ENCODE measurements around the gene ZNF30.
"Not testable (repeated sequence)": the region's sequence is repeated elsewhere in the genome, so short reads cannot be mapped to it uniquely, and the experiment has no call there.

ZNF30 gene

DNA sequence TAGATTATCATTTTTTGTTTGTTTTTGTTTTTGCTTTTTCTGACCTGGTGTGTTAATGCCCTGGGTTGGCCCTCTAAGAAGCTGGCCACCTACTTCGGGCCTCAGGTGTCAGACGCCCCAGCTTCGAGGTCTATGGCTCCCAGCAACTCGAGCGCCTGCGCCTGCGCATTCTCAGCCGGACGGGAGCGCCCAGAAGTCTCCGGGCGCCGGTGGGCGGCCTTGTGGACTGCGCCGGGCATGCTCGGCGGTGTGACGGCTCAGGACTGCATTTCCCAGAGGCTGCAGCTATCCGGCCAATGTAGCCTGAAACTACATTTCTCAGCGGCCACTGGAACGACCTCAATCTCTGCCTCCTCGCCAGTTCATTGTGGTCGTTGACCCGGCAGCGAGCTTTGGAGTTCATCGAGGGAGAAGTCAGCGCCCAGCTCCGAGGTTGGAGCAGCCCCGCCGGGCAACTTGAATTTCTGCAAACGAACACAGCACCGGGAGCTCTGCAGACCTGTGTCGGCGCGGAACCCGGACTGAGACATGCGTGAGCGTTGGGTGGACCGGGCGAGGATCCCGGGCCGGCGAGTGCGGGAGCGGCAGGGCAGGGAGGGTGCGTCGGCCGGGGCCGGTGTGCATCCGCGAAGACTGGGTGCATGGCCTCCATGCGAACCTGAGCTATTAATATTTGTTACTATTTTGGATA is at the start of gene ZNF30:
Gene ZNF30, plus strand, starts transcription at position 219 of the 691 bp plus-strand sequence. CDS start 3,045 bp downstream, outside the sequence.
- DNase-seq (ENCODE audit: low read depth, low spot score), result peak; percentile 98

DNA sequence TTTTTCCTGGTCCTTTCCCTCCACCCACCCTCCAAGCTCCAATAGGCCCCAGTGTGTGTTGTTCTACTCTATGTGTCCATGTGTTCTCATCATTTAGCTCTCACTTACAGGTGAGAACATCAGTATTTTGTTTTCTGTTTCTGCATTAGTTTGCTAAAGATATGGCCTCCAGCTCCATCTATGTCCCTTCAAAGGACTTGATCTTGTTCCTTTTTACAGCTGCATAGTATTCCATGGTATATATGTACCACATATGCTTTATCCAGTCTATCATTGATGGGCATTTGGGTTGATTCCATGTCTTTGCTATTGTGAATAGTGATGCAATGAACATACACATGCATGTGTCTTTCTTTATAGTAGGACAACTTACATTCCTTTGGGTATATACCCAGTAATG is 47.1 kb upstream of the ZNF30 start:
- DNase-seq (ENCODE audit: low read depth, low spot score), result no peak

DNA sequence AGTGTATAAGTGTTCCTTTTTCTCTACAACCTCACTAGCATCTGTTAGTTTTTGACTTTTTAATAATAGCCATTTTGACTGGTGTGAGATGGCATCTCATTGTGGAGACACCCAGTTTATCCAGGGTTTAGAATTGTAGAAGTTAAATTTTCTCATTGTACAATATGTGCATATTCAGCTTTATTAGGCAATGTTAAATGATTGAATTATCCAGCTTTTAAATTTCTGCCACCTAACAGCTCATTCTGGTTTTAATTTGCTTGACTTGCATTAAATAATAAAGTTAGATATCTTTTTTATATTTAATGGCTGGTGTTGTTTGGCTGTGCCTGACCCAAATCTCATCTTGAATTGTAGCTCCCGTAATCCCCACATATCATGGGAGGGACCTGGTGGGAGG is 46.7 kb upstream of the ZNF30 start:
- no peak for DNase-seq (ENCODE audit: low read depth, low spot score)

DNA sequence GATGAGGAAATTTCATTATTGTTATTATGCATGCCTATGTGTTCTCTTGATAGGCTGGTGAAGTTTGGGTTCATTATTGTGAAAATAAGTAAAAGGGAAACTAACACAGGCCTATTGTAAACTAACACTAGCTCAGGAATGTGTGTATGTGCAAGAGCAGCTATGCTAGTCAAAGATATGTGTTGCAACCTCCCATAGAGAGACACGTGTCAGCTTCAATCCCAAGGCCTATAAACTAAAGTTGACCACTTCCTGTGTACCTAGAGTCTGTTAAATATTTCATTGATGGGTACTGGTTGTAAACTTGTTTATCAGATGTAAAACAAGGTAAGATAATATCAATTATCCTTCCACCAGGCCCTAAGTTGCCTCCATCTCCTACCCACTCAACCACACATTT is 44.7 kb upstream of the ZNF30 start:
- no peak for DNase-seq (ENCODE audit: low read depth, low spot score)

DNA sequence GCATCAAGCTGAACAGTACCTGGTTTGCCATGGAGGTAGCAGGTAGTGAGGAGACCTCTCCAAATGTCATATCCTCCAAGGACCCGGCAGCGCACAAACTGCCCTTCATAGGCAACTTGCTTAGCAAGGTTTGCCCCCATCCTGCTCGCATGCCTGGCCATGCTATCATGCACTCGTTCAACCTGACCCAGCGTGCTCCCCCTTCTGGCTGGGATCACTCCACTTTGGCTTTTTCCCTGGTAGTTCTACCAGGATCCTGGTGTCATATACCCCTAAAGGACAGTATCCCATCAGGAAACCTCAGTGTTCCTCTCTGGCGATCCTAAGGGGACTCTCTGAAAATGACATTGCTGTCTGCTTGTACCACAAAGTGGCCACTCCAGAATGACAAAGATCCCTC is 38.6 kb upstream of the ZNF30 start:
- no peak for DNase-seq (ENCODE audit: low read depth, low spot score)

DNA sequence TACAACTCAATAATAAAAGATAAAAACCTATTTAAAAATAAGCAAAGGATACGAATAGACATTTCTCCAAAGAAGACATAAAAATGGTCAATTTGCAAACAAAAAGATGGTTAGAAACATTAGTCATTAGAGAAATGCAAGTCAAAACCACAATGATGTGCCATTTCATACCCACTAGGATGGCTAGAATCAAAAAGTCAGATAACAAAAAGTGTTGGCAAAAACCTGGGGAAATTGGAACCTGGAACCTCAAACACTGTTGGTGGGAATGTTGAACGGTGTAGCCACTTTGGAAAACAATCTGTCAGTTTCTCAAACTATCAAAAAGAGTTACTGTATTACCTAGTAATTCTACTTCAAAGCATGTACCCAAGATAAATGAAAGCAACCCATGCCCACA is 26.5 kb upstream of the ZNF30 start:
- DNase-seq (ENCODE audit: low read depth, low spot score), result no peak

DNA sequence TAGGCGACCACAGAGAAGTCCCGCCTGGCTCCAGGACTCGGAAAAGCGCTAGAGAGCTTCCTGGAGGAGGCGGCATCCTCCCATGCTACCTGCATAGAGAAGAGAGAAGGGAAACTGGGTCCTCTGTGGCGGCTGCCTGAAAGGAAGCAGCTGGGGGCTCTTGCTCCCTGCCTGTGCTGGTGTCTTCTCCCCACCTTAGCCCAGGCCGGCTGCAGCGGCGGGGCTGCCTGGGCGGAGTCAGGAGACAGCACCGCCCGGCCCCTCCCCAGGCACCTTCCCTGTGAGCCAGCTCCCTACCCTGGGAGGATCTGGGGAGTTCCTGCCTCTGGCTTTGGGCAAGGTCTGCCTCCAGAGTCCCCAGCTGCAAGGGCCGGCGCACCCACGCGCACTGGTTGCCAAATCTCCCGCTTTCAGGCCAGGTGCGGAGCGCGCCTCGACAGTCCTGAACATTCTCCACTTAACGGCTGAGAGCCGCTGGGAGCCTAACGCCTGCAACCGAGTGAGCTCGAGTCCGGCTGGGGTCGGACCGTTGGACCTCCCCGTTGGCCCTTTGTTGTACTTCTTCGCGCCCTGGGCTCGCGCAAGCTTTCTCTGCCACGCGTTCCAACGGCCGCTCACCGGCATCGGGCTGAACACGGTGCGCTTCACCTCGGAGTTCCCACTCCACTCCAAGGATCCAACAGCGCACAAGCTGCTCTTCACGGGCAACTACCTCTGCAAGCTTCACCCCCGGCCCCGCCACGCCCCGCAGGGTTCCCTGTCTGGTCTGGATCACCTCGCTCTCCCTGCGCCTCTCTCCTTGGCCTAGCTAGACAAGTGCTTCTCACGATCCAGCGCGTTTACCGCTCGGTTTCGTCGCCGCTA is 21.8 kb upstream of the ZNF30 start:
- peak; percentile 2 for DNase-seq (ENCODE audit: low read depth, low spot score)

DNA sequence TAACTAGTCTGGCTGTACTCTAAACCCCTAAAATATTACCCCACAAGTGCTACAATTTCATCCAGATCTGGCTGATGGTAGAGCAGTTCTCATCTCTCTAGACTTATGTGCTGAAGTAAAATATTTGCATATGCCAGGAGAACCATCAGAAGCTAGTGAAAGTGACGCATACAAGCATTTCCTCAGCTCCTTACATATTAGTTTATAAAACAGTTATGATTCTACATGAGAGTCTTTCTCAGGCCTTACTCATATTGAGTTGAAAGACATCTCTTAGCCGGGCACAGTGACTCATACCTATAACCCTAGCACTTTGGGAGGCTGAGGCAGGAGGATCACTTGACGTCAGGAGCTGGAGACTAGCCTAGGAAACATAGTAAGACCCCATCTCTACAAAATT is 15.9 kb upstream of the ZNF30 start:
- DNase-seq (ENCODE audit: low read depth, low spot score), result no peak

DNA sequence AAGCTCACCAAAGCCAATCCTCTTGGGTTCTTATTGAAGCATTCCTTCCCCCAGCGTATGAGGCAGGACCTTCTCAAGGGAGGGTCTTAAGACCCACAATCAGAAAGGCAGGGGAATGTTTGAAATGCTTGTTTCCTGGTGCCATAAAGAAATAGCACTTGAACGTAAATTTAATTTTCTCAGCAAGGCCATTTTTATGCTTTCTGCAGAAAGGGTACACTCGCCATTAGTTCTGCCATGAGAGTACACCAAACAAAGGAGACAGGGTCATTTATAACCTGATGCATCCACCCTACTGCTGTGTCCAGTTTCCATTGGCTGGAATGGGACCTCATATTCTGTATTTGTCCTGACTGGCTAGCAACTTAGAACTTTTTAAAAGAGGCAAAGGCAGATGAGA is 9.6 kb upstream of the ZNF30 start:
- DNase-seq (ENCODE audit: low read depth, low spot score), result not testable (repeated sequence)

DNA sequence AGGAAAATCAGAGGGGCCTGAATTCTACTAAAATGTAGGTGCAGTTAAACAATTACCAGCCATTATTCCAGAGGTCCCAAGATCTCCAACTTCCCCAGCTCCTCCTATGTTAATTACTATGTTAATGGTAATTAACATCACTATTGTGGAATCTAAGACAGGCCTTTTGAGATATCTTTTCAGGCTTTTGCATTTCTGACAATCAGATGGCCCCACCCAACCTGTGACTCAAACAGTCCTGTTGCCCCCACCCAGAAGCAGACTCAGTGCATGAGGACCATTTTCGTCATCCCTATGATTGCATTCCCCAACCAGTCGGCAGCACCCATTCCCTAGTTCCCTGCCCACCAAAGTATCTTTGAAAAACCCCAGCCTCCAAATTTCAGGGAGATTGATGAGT is 8.5 kb upstream of the ZNF30 start:
- no peak for DNase-seq (ENCODE audit: low read depth, low spot score)

DNA sequence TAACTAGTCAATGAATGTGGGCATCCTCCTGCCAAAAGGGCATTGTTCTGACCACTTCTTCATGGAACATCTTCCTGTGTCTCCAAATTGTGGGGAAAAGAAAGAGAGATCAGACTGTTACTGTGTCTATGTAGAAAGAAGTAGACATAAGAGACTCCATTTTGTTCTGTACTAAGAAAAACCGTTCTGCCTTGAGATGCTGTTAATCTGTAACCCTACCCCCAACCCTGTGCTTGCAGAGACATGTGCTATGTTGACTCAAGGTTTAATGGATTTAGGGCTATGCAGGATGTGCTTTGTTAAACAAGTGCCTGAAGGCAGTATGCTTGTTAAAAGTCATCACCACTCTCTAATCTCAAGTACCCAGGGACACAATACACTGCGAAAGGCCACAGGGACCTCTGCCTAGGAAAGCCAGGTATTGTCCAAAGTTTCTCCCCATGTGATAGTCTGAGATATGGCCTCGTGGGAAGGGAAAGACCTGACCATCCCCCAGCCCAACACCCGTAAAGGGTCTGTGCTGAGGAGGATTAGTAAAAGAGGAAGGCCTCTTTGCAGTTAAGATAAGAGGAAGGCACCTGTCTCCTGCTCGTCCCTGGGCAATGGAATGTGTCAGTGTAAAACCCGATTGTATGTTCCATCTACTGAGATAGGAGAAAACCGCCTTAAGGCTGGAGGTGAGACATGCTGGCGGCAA is 6.5 kb upstream of the ZNF30 start:
- not testable (repeated sequence) for DNase-seq (ENCODE audit: low read depth, low spot score)

DNA sequence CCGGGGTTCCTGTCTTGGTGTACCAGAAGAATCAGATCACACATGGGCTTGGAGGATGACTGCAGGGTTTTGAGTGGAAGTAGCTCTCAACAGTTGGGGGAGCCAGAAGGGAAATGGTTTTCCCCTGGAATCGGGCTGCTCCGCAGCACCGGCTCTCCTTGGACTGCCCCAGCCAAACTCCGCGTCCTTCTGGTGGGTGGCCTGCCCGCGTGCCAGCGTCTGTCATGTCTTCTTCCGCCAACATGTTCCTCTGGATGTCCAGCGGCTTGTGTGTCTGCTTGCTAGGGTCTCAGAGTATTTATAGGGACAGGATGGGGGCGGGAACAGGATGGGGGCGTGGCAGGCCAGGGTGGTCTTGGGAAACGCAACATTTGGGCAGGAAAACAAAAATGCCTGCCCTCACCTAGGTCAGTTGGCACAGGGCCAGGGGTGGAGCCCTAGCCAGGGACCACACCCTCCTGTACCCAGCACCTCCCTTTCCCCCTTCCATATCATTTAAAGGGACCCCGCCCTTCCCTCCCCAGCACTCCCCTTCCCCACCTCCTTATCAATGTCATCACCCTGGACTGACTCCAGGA is 1.3 kb upstream of the ZNF30 start:
- DNase-seq (ENCODE audit: low read depth, low spot score), result no peak

DNA sequence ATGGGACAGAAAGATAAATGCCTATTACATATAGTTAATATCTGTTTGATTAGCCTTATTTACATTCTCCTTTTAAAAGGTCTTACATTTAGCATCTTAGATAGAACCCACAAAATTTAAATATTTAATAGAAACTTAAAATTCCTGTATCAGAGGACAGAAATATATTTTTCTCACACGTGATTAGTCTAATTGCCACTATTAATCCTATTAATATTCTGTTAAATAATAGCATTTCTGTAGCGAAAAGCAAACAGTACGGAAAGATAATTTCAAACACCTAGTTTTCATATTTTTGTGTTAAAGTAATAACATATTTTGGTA is 380 bp upstream of the ZNF30 start:
- DNase-seq (ENCODE audit: low read depth, low spot score), result no peak

DNA sequence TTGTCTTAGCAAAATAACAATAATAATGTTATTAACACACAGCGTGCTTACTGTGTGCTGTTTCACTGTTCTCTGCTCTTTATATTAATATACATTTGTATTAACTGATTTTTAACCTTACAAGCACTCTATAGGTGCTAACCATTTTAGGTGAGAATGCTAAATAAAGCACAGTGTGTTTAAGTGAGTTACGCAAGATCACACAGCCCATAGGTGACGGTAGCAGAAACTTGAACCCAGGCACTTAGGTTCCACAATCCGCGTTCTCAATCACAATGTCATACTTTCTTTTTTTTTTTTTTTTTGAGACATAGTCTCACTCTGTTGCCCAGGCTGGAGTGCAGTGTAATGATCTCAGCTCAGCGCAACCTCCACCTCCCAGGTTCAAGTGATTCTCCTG is 5.8 kb downstream of the ZNF30 start:
- no peak for DNase-seq (ENCODE audit: low read depth, low spot score)

DNA sequence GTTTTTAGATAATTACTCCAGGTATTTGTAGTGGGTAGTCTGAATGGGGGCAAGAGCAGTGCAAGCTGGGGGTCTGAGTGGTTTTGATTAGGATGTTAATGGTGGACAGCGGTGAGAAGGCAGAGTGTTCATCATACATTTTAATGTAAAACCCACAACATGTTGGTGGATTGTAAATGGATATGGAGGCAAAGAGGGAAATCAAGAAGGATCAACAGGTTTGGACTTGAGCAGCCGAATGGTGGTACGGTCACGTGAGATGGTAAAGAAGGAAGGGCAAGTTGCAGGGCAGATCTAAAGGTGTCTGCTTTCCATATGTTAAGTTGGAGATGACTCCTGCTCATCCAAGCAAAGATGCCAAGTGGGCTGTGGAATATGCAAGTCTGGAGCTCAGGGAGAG is 9.5 kb downstream of the ZNF30 start:
- no peak for DNase-seq (ENCODE audit: low read depth, low spot score)

DNA sequence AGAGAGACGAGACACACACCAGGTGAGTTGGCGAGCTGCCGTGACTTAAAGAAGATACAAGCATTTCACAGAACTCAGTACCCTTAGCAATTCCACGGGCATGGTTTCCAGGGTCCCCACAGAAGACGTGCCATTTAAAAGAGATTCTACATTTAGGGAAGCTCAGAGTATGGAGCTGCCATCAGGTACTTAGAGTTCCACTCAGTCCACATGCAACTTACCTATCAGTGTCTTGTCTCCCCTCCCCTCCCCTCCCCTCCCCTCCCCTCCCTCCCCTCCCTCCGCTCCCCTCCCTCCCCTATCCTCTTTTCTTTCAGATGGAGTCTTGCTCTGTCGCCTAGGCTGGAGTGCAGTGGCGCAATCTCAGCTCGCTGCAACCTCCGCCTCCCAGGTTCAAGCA is 12.2 kb downstream of the ZNF30 start:
- DNase-seq (ENCODE audit: low read depth, low spot score), result no peak

DNA sequence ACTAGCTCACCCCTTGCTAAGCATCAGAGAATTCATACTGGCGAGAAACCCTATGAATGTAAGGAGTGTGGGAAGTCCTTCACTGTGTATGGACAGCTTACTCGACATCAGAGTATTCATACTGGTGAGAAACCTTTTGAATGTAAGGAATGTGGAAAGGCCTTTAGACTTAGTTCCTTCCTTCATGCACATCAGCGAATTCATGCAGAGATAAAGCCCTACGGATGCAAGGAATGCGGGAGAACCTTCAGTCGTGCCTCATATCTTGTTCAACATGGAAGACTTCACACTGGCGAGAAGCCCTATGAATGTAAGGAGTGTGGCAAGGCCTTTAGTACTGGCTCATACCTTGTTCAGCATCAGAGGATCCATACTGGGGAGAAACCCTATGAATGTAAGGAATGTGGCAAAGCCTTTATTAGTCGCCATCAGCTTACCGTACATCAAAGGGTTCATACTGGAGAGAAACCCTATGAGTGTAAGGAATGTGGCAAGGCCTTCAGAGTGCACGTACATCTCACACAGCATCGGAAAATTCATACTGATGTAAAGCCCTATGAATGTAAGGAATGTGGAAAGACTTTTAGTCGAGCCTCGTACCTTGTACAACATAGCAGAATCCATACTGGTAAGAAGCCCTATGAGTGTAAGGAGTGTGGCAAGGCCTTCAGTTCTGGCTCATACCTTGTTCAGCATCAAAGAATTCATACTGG is 17.3 kb downstream of the ZNF30 start:
- no peak for DNase-seq (ENCODE audit: low read depth, low spot score)

DNA sequence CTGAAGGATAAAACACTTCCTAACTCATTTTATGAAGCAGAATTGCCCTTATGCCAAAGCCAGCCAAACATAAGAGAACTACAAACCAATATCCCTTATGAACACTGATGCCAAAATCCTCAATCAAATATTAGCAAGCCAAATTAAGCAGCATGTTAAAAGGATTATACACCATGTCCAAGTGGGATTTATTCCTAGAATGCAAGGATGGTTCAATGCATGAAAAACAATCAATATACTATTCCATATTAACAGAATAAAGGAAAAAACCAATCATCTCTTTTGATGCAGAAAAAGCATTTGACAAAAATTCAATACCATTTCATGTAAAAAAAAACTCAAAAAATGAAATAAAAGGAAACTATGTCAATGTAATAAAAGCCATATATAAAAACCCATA is 26.4 kb downstream of the ZNF30 start:
- no peak for DNase-seq (ENCODE audit: low read depth, low spot score)

DNA sequence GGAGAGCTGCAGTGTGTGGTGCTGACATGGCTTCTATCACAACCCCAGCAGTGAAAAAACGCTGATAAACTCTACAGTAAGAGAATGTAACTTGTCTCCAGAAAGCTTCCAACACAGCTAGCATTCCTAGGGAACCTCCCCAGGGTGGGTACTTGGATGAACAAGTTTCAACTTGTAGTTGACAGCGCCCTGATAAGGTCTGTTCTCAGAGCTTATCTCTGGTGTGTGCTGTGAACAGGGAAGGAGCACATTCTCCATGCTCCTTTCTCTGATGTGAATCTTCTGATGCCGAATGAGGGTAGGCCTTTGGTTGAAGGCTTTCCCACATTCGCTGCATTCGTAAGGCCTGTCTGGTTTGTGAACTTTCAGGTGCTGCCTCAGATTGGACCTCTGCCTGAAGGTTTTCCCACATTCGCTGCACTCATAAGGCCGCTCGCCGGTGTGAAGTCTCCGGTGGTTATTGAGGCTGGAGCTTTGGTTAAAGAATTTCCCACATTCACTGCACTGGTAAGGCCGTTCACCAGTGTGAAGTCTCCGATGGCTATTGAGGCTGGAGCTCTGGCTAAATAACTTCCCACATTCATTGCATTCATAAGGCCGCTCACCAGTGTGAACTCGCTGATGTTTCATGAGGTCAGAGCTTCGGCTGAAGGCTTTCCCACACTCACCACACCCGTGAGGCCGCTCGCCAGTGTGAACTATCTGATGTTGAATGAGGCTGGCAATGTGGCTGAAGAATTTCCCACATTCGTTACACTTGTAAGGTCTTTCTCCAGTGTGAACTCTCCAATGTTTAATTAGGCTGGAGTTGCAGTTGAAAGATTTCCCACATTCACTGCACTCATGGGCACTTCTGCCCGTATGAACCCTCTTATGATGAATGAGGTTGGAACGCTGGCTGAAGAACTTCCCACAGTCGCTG is 31.4 kb downstream of the ZNF30 start:
- no peak for DNase-seq (ENCODE audit: low read depth, low spot score)

DNA sequence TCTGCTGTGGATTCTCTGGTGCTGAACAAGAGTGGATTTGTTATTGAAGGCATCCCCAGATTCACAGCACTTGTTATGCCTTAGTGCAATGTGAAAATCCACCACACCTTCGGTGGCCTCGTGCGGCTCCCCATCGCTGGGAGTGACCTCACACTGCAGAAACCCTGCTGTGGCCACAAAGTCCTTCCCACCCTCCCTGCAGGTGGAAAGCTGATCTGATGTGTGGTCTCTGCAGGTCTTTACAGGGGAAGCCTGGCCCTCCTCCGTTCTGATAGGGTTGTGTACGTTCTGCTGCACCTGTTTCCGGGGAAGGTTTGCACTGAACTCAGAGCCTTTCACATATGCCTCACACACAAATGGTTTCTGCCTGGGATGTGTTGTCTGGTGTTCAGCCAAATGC is 32.3 kb downstream of the ZNF30 start:
- no peak for DNase-seq (ENCODE audit: low read depth, low spot score)

All from astrocyte of the hippocampus (primary cell).